ENCODE results near the gene BATF3. TPM values are rescaled to one million over a fixed set of nuclear protein-coding genes. Genes with fewer than 3 reads are reported as not detected.

BATF3 gene
- total and polyA plus RNA-seq, 3 donors from 2014 or later, result 1.1 to 4.2 (median 2.5) TPM

GRCh38 chr1:212650228-212650627 is 49.4 kb downstream of the BATF3 start:
- Histone ChIP-seq H3K4me3 (no peak overlapping the region), H3K4me1 (no peaks in the 10 kb centered on the region), H3K9me3 (no peaks in the 10 kb centered on the region), H3K27me3 (no peaks in the 10 kb centered on the region), H3K36me3 (ENCODE audit: low read depth, missing control alignments) (no peaks in the 10 kb centered on the region), H3K27ac (no peak overlapping the region)
- DNase-seq, result no peak
- intact Hi-C loops (cut with DNase I; ENCODE audit: low total_unique reads), result no loop called here
- no peak for TF ChIP-seq CTCF (IDR thresholded peaks at IDR 0.05)
- TF ChIP-seq POLR2A (IDR thresholded peaks at IDR 0.05), result no peak
- 48 to 53% methylated on average over 3 of the region's 3 CpGs for WGBS, 2 donors

GRCh38 chr1:212649020-212649419 is 50.6 kb downstream of the BATF3 start:
- H3K4me3 ChIP-seq, result no peak overlapping the region
- WGBS, 2 donors, result 59 to 61% methylated on average over 2 of the region's 2 CpGs
- TF ChIP-seq CTCF (IDR thresholded peaks at IDR 0.05) (no peak), POLR2A (IDR thresholded peaks at IDR 0.05) (no peak)
- intact Hi-C loops (cut with DNase I; ENCODE audit: low total_unique reads), result no loop called here
- DNase-seq, result no peak
- H3K36me3 ChIP-seq (ENCODE audit: low read depth, missing control alignments), result no peaks in the 10 kb centered on the region
- H3K4me1 ChIP-seq, result no peaks in the 10 kb centered on the region
- H3K27ac ChIP-seq, result no peak overlapping the region
- H3K27me3 ChIP-seq, result no peaks in the 10 kb centered on the region
- H3K9me3 ChIP-seq, result no peaks in the 10 kb centered on the region

GRCh38 chr1:212648431-212648830 is 51.2 kb downstream of the BATF3 start:
- Histone ChIP-seq H3K27me3 (no peaks in the 10 kb centered on the region), H3K27ac (no peak overlapping the region), H3K36me3 (ENCODE audit: low read depth, missing control alignments) (no peaks in the 10 kb centered on the region), H3K4me3 (no peak overlapping the region), H3K9me3 (no peaks in the 10 kb centered on the region), H3K4me1 (no peaks in the 10 kb centered on the region)
- WGBS, 2 donors, result 78 to 83% methylated on average over 3 of the region's 3 CpGs
- intact Hi-C loops (cut with DNase I; ENCODE audit: low total_unique reads), result no loop called here
- no peak for DNase-seq
- no peak for TF ChIP-seq POLR2A (IDR thresholded peaks at IDR 0.05)
- TF ChIP-seq CTCF (IDR thresholded peaks at IDR 0.05), result no peak

- Histone ChIP-seq H3K36me3 (ENCODE audit: low read depth, missing control alignments) (no peaks in the 10 kb centered on the region), H3K9me3 (no peaks in the 10 kb centered on the region), H3K27me3 (no peaks in the 10 kb centered on the region), H3K4me3 (peak overlapping the region in 1 of 2 donors; percentile 17), H3K27ac (no peak overlapping the region), H3K4me1 (no peaks in the 10 kb centered on the region)
- TF ChIP-seq POLR2A (IDR thresholded peaks at IDR 0.05) (no peak), CTCF (IDR thresholded peaks at IDR 0.05) (no peak)
- WGBS, 2 donors, result 63 to 64% methylated on average over 9 to 11 of the region's 11 CpGs
- intact Hi-C loops (cut with DNase I; ENCODE audit: low total_unique reads), result no loop called here
- no peak for DNase-seq
Measured at GRCh38 chr1:212647004-212647403, 52.6 kb downstream of the BATF3 start.

GRCh38 chr1:212646588-212646987 is 53.1 kb downstream of the BATF3 start:
- 65 to 74% methylated on average over 17 to 19 of the region's 19 CpGs for WGBS, 2 donors
- no peaks in the 10 kb centered on the region for H3K27me3 ChIP-seq
- H3K27ac ChIP-seq, result no peak overlapping the region
- H3K36me3 ChIP-seq (ENCODE audit: low read depth, missing control alignments), result no peaks in the 10 kb centered on the region
- intact Hi-C loops (cut with DNase I; ENCODE audit: low total_unique reads), result no loop called here
- peak overlapping the region in 1 of 2 donors; percentile 17 for H3K4me3 ChIP-seq
- DNase-seq, result peak; percentile 71
- no peaks in the 10 kb centered on the region for H3K9me3 ChIP-seq
- H3K4me1 ChIP-seq, result no peaks in the 10 kb centered on the region
- TF ChIP-seq CTCF (IDR thresholded peaks at IDR 0.05) (no peak), POLR2A (IDR thresholded peaks at IDR 0.05) (no peak)
